ENCODE results near the gene VAT1L. TPM values are rescaled to one million over a fixed set of nuclear protein-coding genes. Genes with fewer than 3 reads are reported as not detected.

The VAT1L gene
- polyA plus RNA-seq, 1 donor = 14.8 TPM

GRCh38 chr16:77925531-77925930, 137.2 kb downstream of the VAT1L start:
- Histone ChIP-seq H3K36me3 (ENCODE audit: control insufficient read depth, insufficient read depth, low read length) (no peaks in the 10 kb centered on the region), H3K27ac (ENCODE audit: low read length) (no peak overlapping the region), H3K9me3 (ENCODE audit: control insufficient read depth, low read depth, low read length) (no peaks in the 10 kb centered on the region), H3K4me1 (ENCODE audit: control insufficient read depth, insufficient read depth, low read length) (no peaks in the 10 kb centered on the region), H3K27me3 (ENCODE audit: control insufficient read depth, insufficient read depth, low read length) (no peaks in the 10 kb centered on the region), H3K4me3 (ENCODE audit: low read length) (no peak overlapping the region)
- 100% methylated on average over 2 of the region's 4 CpGs for WGBS (ENCODE audit: insufficient coverage, low lambda C conversion rate)
- DNase-seq = no peak

DNA sequence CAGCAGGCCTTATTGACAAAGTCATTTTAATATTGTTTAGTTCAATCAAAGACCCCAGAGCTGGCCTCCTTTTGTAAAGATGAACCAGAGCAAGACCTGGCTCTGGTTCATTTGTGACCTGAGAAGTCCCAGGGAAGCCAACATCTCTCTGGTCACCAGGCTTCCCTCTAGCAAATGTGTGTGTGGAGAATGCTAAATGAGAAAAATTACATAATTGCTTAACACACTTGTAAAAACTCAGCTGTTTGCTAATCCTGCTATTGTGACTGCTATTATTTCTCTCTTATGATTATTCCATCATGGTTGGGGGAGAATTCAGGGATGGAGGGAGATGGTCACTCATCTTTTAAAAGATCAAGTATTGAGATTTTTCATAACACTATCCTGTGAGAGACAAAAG, 139.7 kb downstream of the VAT1L start:
- no peak for DNase-seq
- H3K4me1 ChIP-seq (ENCODE audit: control insufficient read depth, insufficient read depth, low read length) = no peaks in the 10 kb centered on the region
- no peaks in the 10 kb centered on the region for H3K36me3 ChIP-seq (ENCODE audit: control insufficient read depth, insufficient read depth, low read length)
- no peak overlapping the region for H3K4me3 ChIP-seq (ENCODE audit: low read length)
- no peak overlapping the region for H3K27ac ChIP-seq (ENCODE audit: low read length)
- no peaks in the 10 kb centered on the region for H3K9me3 ChIP-seq (ENCODE audit: control insufficient read depth, low read depth, low read length)
- no peaks in the 10 kb centered on the region for H3K27me3 ChIP-seq (ENCODE audit: control insufficient read depth, insufficient read depth, low read length)

- H3K4me1 ChIP-seq (ENCODE audit: control insufficient read depth, insufficient read depth, low read length) = no peaks in the 10 kb centered on the region
- H3K36me3 ChIP-seq (ENCODE audit: control insufficient read depth, insufficient read depth, low read length) = no peaks in the 10 kb centered on the region
- H3K27me3 ChIP-seq (ENCODE audit: control insufficient read depth, insufficient read depth, low read length) = no peaks in the 10 kb centered on the region
- no peaks in the 10 kb centered on the region for H3K9me3 ChIP-seq (ENCODE audit: control insufficient read depth, low read depth, low read length)
- no peak for DNase-seq
- no peak overlapping the region for H3K4me3 ChIP-seq (ENCODE audit: low read length)
- WGBS (ENCODE audit: insufficient coverage, low lambda C conversion rate) = no CpG with 5 or more reads among the region's 8 CpGs
- no peak overlapping the region for H3K27ac ChIP-seq (ENCODE audit: low read length)
Measured at GRCh38 chr16:77929004-77929403, 140.6 kb downstream of the VAT1L start.

DNA sequence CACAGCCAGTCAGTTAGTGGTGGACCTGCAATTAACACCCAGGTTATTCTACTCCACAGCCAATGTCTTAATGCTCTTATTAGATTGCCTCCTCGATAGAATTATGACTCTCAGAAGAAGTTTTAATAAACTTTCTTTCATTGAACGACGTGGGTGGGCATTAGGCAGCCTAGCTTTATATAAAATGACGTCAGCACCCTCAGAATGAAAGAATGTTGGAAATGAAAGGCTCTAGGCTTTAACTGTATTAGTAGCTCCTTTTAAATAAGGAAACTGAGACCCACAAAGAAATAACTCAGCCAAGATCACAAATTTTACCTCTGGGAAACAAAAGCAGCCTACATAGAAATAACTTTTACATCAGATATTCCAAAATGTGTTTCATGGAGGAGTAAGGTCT, 142.7 kb downstream of the VAT1L start:
- Histone ChIP-seq H3K27me3 (ENCODE audit: control insufficient read depth, insufficient read depth, low read length) (no peaks in the 10 kb centered on the region), H3K27ac (ENCODE audit: low read length) (no peak overlapping the region), H3K4me3 (ENCODE audit: low read length) (no peak overlapping the region), H3K4me1 (ENCODE audit: control insufficient read depth, insufficient read depth, low read length) (no peaks in the 10 kb centered on the region), H3K36me3 (ENCODE audit: control insufficient read depth, insufficient read depth, low read length) (no peaks in the 10 kb centered on the region), H3K9me3 (ENCODE audit: control insufficient read depth, low read depth, low read length) (no peaks in the 10 kb centered on the region)
- no CpG with 5 or more reads among the region's 4 CpGs for WGBS (ENCODE audit: insufficient coverage, low lambda C conversion rate)
- no peak for DNase-seq

DNA sequence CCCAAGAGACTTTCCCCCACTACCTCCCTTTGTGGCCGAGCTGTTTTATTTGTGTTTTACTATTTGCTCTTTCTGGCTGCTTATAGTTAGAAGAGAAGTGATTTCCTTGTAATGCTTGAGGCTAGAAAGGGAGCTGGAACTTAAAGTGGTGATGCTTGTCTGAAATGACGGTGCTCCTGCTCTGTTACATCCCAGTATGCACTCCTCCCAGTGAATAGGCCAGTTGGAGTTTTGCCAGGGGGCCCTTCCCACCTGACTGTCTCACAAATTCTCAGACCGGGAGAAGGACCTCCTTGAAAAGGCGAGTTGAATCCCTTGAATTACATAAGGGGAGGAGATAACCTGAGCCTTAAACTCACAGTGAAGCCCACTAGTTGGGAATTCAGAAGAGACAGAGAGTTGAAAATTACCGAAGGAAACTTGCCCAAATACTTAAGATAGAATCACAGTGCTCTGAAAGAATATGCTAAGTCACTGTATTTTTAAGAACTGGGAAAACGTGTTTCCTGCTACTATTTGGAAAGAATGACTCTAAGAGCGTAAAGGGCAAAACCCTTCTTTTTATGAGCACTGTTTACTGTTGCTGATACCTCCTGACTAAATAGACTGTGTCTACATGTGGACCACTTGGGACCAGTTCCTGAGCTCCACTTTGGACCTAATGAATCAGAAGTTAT, 149.2 kb downstream of the VAT1L start:
- 100% methylated on average over 1 of the region's 7 CpGs for WGBS (ENCODE audit: insufficient coverage, low lambda C conversion rate)
- H3K4me1 ChIP-seq (ENCODE audit: control insufficient read depth, insufficient read depth, low read length) = no peaks in the 10 kb centered on the region
- H3K27ac ChIP-seq (ENCODE audit: low read length) = no peak overlapping the region
- no peak for DNase-seq
- no peaks in the 10 kb centered on the region for H3K9me3 ChIP-seq (ENCODE audit: control insufficient read depth, low read depth, low read length)
- no peaks in the 10 kb centered on the region for H3K36me3 ChIP-seq (ENCODE audit: control insufficient read depth, insufficient read depth, low read length)
- no peak overlapping the region for H3K4me3 ChIP-seq (ENCODE audit: low read length)
- H3K27me3 ChIP-seq (ENCODE audit: control insufficient read depth, insufficient read depth, low read length) = peaks cover 5% of the 10 kb centered on the region

GRCh38 chr16:77938913-77939312, 150.5 kb downstream of the VAT1L start:
- H3K27ac ChIP-seq (ENCODE audit: low read length) = no peak overlapping the region
- no peaks in the 10 kb centered on the region for H3K4me1 ChIP-seq (ENCODE audit: control insufficient read depth, insufficient read depth, low read length)
- peaks cover 5% of the 10 kb centered on the region for H3K27me3 ChIP-seq (ENCODE audit: control insufficient read depth, insufficient read depth, low read length)
- WGBS (ENCODE audit: insufficient coverage, low lambda C conversion rate) = no CpG with 5 or more reads among the region's 5 CpGs
- no peak for DNase-seq
- no peaks in the 10 kb centered on the region for H3K36me3 ChIP-seq (ENCODE audit: control insufficient read depth, insufficient read depth, low read length)
- no peak overlapping the region for H3K4me3 ChIP-seq (ENCODE audit: low read length)
- no peaks in the 10 kb centered on the region for H3K9me3 ChIP-seq (ENCODE audit: control insufficient read depth, low read depth, low read length)

DNA sequence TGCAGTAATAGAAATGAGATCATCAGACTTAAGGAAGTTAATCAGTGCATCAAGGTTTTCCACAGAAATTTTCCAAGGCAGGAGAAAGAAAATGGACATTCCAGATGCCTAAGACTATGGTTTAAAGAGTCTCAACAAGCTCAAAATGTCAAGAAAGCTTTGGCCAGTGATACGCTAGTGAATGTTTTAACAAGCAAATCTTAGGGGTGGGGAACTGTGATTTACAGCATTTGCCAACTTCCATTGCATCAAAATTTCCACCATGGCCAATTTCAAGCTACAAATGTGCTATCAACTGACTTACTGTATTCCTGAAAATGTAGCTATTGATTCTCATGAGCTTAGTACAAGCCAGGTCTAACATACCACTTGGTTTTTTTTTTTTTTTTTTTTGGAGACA, 151.6 kb downstream of the VAT1L start:
- H3K27ac ChIP-seq (ENCODE audit: low read length) = no peak overlapping the region
- no peaks in the 10 kb centered on the region for H3K4me1 ChIP-seq (ENCODE audit: control insufficient read depth, insufficient read depth, low read length)
- H3K4me3 ChIP-seq (ENCODE audit: low read length) = no peak overlapping the region
- no CpG with 5 or more reads among the region's 1 CpG for WGBS (ENCODE audit: insufficient coverage, low lambda C conversion rate)
- no peak for DNase-seq
- H3K9me3 ChIP-seq (ENCODE audit: control insufficient read depth, low read depth, low read length) = no peaks in the 10 kb centered on the region
- H3K36me3 ChIP-seq (ENCODE audit: control insufficient read depth, insufficient read depth, low read length) = no peaks in the 10 kb centered on the region
- peaks cover 5% of the 10 kb centered on the region for H3K27me3 ChIP-seq (ENCODE audit: control insufficient read depth, insufficient read depth, low read length)

- WGBS (ENCODE audit: insufficient coverage, low lambda C conversion rate) = no CpG with 5 or more reads among the region's 5 CpGs
- DNase-seq = no peak
- Histone ChIP-seq H3K27me3 (ENCODE audit: control insufficient read depth, insufficient read depth, low read length) (peaks cover 5% of the 10 kb centered on the region), H3K4me1 (ENCODE audit: control insufficient read depth, insufficient read depth, low read length) (no peaks in the 10 kb centered on the region), H3K9me3 (ENCODE audit: control insufficient read depth, low read depth, low read length) (no peaks in the 10 kb centered on the region), H3K36me3 (ENCODE audit: control insufficient read depth, insufficient read depth, low read length) (no peaks in the 10 kb centered on the region), H3K27ac (ENCODE audit: low read length) (no peak overlapping the region), H3K4me3 (ENCODE audit: low read length) (no peak overlapping the region)
Measured at GRCh38 chr16:77943801-77944200, 155.4 kb downstream of the VAT1L start.

DNA sequence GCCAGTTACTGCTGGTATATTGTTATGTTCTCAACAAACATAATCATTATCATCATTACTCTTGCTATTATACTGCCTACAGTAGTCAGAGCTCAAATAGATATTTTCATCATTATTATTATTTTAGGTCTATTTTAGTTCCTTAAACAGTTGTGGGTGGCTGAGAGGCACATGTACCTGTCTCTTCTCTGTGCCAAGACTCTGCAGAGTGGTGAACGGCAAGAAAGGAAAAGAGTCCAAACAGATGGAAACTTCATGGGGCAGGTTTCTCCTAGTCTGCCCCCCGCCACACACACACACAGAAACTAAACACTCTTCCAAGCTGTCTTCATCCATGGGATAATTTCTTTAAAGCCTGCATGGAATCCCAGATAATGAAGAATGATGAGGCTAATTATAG, 156.3 kb downstream of the VAT1L start:
- WGBS (ENCODE audit: insufficient coverage, low lambda C conversion rate) = no CpG with 5 or more reads among the region's 2 CpGs
- H3K4me1 ChIP-seq (ENCODE audit: control insufficient read depth, insufficient read depth, low read length) = no peaks in the 10 kb centered on the region

DNA sequence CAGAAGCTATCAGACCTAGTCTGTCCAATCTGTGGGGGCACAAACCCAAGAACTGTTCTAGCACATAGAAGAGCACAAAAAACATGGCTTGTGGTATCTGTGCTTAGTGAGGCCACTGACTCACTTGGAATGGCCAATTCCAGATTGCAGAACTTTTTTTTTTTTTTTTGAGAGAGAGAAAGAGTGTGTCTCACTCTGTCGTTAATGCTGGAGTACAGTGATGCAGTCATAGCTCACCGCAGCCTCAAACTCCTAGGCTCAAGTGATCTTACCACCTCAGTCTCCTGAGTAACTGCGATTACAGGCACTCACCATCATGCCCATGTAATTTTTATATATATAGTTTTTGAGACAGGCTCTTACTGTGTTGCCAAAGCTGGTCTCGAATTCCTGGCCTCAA, 156.8 kb downstream of the VAT1L start:
- WGBS (ENCODE audit: insufficient coverage, low lambda C conversion rate) = no CpG with 5 or more reads among the region's 4 CpGs
- no peak for DNase-seq
- H3K27me3 ChIP-seq (ENCODE audit: control insufficient read depth, insufficient read depth, low read length) = no peaks in the 10 kb centered on the region
- H3K36me3 ChIP-seq (ENCODE audit: control insufficient read depth, insufficient read depth, low read length) = no peaks in the 10 kb centered on the region
- H3K9me3 ChIP-seq (ENCODE audit: control insufficient read depth, low read depth, low read length) = no peaks in the 10 kb centered on the region
- H3K4me1 ChIP-seq (ENCODE audit: control insufficient read depth, insufficient read depth, low read length) = no peaks in the 10 kb centered on the region
- no peak overlapping the region for H3K27ac ChIP-seq (ENCODE audit: low read length)
- H3K4me3 ChIP-seq (ENCODE audit: low read length) = no peak overlapping the region

More for the DNA sequence above, 156.3 kb downstream of the VAT1L start:
- no peaks in the 10 kb centered on the region for H3K27me3 ChIP-seq (ENCODE audit: control insufficient read depth, insufficient read depth, low read length)
- H3K4me3 ChIP-seq (ENCODE audit: low read length) = no peak overlapping the region
- H3K36me3 ChIP-seq (ENCODE audit: control insufficient read depth, insufficient read depth, low read length) = no peaks in the 10 kb centered on the region
- DNase-seq = no peak
- no peaks in the 10 kb centered on the region for H3K9me3 ChIP-seq (ENCODE audit: control insufficient read depth, low read depth, low read length)
- H3K27ac ChIP-seq (ENCODE audit: low read length) = no peak overlapping the region

DNA sequence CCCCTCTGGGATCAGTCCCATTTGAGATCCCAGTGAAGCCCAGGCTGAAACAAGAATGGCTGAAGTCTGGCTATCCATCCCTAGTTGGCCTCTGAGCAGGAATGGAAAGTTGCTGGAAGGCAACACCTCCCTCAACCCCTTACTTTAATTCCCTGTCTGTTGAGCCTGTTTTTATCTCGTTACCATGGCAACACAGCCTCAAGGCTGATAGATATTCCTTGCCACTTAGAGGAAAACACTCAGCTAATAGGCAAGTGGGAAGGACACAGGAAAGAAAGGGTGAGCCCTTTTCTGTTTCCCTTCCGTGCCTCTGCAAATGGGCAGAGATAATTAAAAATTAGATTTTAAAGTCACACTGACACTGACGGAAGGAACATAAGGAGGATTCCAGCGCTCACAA, 158.5 kb downstream of the VAT1L start:
- no peak overlapping the region for H3K4me3 ChIP-seq (ENCODE audit: low read length)
- H3K36me3 ChIP-seq (ENCODE audit: control insufficient read depth, insufficient read depth, low read length) = no peaks in the 10 kb centered on the region
- H3K9me3 ChIP-seq (ENCODE audit: control insufficient read depth, low read depth, low read length) = no peaks in the 10 kb centered on the region
- DNase-seq = no peak
- no peak overlapping the region for H3K27ac ChIP-seq (ENCODE audit: low read length)
- no peaks in the 10 kb centered on the region for H3K27me3 ChIP-seq (ENCODE audit: control insufficient read depth, insufficient read depth, low read length)
- WGBS (ENCODE audit: insufficient coverage, low lambda C conversion rate) = no CpG with 5 or more reads among the region's 4 CpGs
- no peaks in the 10 kb centered on the region for H3K4me1 ChIP-seq (ENCODE audit: control insufficient read depth, insufficient read depth, low read length)

Measured in large intestine (tissue), 3 donors.